Activated CD8-positive, alpha-beta memory T cell treated with anti-CD3 and anti-CD28 coated beads for 1 hour (primary cell): ENCODE results near the gene KCNIP4.

Source experiments
- DNase-seq, 2 donors: peaks; one replicate each; pipeline ENCODE4 v3.0.0-alpha.2; 2020; ENCODE audit warnings: low read depth in 1 of 2; ENCODE audit errors: extremely low read depth in 1 of 2

Gene KCNIP4

GRCh38 chr4:20997886-20998285 is 950.7 kb downstream of the KCNIP4 start:
- DNase-seq: no peak

DNA sequence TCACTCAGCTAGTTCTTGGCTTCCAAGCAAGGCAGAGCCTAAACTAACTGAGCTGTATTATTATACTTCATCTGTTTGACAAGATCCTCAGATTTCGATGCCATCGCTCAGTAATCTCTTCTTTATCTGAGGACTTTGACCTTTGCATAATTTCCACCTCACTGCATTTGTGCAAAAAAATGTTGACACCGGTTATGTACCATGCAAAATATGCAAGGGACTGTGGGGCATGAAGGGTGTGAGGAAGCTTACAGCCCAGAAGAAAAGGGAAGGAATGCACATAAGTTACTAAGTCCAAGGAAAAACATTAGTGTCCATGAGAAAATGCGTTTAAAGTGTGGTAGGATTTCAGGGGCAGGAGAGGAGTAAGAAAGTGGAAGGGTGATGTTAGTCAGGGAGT is 953.0 kb downstream of the KCNIP4 start:
- no peak for DNase-seq

GRCh38 chr4:20995015-20995414 is 953.6 kb downstream of the KCNIP4 start:
- no peak for DNase-seq

GRCh38 chr4:20992002-20992401 is 956.6 kb downstream of the KCNIP4 start:
- DNase-seq: no peak

DNA sequence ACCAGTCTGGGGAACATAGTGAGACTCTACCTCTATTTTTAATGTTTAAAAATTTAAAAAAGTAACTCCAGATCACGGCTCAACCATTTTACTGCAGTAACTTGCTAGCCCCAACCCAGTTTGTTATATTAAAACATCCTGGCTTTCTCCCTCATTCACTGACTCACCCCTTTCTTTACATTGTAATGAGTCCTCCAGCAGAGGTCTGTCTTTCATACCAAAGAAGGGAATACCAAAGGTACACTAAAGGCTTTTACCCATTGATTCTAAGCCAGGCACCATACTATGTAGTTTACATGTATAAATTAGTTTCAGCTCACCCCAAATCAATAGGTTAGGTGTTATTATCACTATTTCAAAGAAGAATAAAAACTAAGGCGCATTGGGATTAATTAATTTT is 961.4 kb downstream of the KCNIP4 start:
- no peak for DNase-seq

GRCh38 chr4:20984576-20984836 is 964.1 kb downstream of the KCNIP4 start:
- no peak for DNase-seq

GRCh38 chr4:20983763-20984575 is 964.6 kb downstream of the KCNIP4 start:
- DNase-seq: no peak

DNA sequence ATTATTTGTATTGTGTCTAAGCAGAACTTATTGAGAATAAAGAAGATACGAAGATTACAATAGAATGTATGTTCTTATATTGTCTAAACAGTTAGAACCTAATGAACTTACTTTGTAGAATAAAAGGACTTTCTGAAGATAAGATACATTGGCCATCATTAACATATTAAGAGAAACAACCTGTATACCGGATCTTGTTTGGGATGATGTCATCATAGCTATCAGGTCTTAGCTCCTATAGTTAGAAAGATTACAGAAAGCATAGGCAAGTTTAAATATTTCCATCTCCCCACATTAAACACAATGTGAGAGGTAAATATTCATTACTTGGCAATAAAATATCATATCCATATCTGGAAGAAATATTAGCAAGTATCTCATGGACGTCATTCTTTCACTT is 966.0 kb downstream of the KCNIP4 start:
- DNase-seq: no peak

- no peak for DNase-seq
Observed at GRCh38 chr4:20960291-20960690, 988.3 kb downstream of the KCNIP4 start.

- DNase-seq: no peak
Observed at GRCh38 chr4:20954541-20954940, 994.0 kb downstream of the KCNIP4 start.

DNA sequence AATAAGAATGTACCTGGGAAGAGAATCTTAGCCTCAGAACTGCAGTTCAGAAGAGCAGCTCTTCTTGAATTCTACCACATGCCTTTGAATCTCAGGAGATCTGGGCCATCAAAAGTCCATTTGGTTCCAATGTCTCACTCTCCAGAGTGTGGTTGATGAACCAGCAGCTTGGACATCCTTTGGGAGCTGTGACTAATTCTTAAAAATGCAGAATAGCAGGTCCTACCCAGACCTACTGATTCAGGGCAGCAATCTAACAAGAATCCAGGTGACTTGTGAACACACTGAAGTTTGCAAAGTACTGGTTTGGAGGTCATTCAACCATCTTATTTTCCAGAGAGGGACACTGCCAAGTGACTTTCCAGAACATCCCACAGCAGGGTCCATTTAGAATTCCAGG is 1003.6 kb downstream of the KCNIP4 start:
- DNase-seq: no peak

GRCh38 chr4:20944451-20944850 is 1004.1 kb downstream of the KCNIP4 start:
- no peak for DNase-seq

DNA sequence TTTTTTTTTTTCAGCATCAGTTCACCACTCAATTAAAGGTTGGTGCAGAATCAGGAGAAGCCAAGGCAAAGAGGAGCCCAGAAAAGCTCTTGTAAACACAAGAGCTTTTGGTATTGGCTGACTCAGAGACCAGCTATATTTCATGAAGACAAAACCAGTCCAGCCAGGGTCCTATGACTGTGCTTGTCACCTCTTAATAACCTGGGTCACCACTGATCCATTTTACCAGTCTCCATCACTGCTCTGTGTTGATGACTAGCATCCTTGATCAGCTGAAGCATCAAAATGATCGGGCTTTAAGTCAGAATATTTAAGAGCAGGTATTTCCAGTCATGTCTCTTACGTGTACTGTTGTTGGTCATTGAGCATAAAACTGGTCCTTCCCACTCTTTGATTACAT is 1010.4 kb downstream of the KCNIP4 start:
- no peak for DNase-seq

DNA sequence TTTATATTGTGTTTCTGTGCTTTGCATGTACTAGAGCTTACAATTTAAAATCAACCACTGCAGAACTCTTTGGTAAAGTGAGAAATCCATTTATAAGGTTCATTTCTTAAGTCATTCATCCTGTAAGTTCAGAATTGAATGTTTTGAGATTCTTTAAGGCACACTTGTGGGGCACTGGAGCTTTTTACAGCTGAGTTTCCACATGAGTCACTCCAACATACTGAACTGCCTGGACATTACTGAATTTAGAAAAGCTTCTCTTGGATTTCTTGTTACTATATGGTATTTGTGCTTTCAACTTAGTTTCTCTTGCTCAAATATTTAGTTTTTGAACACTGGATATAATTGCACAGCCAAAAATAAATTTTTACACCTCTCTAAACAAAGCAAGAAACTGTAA is 1022.0 kb downstream of the KCNIP4 start:
- DNase-seq: no peak

DNA sequence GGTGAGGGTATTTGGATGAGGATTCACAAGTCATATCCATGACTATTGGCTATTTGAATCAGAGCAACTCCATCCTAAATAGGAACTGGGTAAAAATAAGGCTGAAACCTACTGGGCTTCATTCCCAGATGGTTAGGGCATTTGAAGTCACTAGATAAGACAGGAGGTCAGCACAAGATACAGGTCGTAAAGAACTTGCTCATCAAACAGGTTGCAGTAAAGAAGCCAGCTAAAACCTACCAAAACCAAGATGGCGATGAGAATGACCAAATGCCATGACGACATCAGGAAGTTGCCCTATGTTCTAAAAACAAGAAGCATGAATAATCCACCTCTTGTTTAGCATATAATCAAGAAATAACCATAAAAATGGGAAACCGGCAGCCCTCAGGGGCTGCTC is 1023.4 kb downstream of the KCNIP4 start:
- no peak for DNase-seq

DNA sequence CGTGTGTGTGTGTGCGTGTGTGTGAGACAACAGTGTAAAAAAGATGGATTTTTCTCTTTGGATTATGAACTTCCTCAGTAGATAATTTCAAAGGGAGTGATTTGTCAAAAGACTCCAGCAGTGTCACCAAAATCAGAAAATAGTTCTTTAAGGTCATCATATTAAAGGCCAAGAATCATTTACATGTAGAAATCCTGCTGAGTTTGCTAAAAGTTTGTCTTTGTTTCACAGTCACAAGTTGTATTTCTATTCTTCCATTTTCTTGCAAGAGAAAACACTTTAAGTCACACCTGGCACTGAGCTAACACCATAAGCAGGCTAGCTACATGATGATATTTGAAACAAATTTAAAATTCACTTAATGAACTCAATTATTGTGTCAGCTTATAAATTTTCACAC is 1025.6 kb downstream of the KCNIP4 start:
- DNase-seq: no peak

DNA sequence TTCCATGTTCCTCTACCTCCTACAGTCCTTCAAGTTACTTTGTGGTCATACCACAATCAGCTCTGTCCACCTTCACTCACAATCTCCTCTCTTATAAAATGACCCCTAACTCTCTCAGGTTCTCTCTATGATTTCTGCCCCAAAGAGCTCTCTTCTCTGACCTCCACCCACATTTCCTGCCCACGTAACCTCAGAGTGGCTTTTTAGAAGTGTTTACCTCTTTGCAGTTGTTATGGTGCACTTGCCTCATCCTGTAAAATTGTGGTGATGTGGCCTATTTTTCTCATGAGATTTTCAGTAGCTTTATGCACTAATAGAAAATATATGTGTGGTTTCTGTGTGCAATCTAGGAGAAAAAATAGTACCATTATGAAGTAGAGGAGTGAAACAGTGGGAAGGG is 1032.5 kb downstream of the KCNIP4 start:
- no peak for DNase-seq

GRCh38 chr4:20904966-20905365 is 1043.6 kb downstream of the KCNIP4 start:
- DNase-seq: no peak

DNA sequence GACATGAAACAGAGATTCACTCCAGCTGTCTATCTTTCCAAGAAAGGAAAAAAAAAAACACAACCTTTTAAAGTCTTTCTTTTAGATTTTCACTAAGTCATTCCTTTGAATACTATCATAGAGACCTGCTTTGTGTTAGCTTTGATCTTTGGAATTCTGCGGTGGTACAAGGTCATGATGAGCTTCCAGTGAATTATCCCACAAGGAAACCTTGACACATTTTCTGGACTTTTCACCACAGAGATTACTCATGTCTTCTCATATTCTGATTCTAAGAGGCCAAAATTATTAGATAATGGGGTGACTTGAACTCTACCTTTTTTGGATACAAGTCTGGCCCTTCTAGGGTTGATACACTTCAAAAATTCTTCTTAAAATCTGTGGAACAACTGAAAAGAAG is 1046.7 kb downstream of the KCNIP4 start:
- DNase-seq: no peak

DNA sequence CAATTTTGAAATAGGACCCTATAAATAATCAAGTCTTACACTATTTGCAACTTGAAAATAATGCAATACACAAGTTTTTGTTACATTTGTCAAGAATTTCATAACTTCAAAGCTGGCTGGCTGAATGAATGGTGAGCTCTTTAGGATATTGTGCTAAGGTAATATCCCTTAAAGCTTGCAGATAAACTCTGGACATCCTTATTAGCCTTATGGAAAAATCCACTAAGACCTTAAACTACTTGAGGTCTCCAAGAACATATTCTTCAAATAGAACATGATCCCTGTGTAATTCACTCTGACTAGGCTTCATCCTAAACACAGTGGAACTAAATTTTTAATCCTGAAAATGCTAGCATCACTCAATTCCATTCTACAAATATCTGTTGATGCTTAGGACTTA is 1049.0 kb downstream of the KCNIP4 start:
- no peak for DNase-seq

DNA sequence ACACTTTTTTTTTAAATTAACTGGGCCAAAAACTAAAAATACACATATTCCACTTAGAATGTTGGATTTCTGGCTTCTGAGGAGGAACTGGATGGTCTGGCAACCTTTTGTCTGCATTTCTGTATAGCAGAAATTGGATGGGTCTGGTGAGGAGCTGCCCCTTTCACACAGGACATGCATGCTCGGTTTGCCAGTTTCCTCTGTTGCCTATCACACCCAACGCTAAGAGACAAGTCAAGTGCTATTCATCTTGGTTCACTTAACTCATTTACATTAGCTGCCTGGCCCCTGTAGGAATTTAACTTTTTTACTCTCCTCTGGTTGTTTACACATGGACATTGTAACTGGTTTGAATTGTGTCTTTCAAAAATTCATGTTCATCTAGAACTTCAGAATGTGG is 1052.6 kb downstream of the KCNIP4 start:
- DNase-seq: no peak

DNA sequence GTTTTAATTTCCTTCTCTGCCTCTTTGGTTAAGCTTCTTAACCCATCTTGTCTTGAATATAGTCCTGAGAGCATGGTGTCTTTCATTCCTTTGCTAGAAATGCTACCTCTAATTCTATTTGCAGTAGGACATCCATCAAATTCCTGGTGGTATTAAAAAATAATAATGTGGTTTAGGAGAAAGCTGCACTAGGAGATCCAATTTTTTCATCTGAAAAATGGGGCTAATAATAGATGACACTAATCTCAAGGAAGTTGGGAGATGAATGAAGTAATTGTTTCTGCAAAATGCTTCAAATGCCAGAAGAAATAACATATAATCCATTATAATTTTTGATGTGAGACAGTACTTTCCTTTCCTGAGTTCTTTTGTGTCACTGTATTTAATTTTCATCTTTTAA is 1053.4 kb downstream of the KCNIP4 start:
- no peak for DNase-seq

GRCh38 chr4:20890761-20891160 is 1057.8 kb downstream of the KCNIP4 start:
- no peak for DNase-seq
